SK-N-MC (cell line): ENCODE data around the gene EMP1.

Source experiments
- EZH2 ChIP-seq: fragments of 200-600 bp; sonication (generic); IDR thresholded peaks from one replicate; pipeline ENCODE4 v1.6.1; 2017; ENCODE audit warnings: antibody characterized with exemption
- POLR2AphosphoS5 ChIP-seq: IDR thresholded peaks from 2 replicates; pipeline ENCODE4 v1.6.1; 2012; ENCODE audit warnings: mild to moderate bottlenecking, low read depth, low read length, borderline replicate concordance

- no peak for TF ChIP-seq EZH2
- TF ChIP-seq POLR2AphosphoS5, result no peak
Measured at GRCh38 chr12:13253966-13254760, 57.6 kb downstream of the EMP1 start.
